Measurements from ENCODE around the gene RASGRF1.

The RASGRF1 gene

DNA sequence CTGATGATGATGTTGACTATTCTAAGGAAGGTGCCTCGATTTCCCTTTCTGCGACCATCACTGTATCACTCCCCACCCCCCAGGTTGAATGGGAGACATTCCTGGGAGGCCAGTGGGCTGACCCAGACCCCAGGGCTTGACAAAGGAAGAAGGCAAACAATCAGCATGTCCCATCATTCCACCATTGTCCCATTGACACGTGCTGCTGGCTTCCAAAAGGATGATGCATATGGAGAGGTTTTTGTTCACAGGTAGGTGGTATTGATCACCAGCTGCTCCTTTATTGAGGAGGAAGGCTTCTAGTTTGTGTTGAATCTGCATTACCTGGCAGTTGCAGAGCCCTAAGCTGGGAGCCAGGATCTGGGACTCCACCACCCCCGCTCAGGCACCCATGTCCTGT lies 30.4 kb downstream of the RASGRF1 start:
- no peak for DNase-seq (ENCODE audit: low read depth)
- no peak overlapping the region for H3K4me3 ChIP-seq (ENCODE audit: low read length)
- TF ChIP-seq, protein P1, sequence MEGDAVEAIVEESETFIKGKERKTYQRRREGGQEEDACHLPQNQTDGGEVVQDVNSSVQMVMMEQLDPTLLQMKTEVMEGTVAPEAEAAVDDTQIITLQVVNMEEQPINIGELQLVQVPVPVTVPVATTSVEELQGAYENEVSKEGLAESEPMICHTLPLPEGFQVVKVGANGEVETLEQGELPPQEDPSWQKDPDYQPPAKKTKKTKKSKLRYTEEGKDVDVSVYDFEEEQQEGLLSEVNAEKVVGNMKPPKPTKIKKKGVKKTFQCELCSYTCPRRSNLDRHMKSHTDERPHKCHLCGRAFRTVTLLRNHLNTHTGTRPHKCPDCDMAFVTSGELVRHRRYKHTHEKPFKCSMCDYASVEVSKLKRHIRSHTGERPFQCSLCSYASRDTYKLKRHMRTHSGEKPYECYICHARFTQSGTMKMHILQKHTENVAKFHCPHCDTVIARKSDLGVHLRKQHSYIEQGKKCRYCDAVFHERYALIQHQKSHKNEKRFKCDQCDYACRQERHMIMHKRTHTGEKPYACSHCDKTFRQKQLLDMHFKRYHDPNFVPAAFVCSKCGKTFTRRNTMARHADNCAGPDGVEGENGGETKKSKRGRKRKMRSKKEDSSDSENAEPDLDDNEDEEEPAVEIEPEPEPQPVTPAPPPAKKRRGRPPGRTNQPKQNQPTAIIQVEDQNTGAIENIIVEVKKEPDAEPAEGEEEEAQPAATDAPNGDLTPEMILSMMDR (conservative IDR thresholded peaks at IDR 0.05; ENCODE audit: low read depth, low read length), result no peak

GRCh38 chr15:79059081-79059572 lies 31.5 kb downstream of the RASGRF1 start:
- DNase-seq (ENCODE audit: low read depth), result no peak
- H3K4me3 ChIP-seq (ENCODE audit: low read length), result no peak overlapping the region
- TF ChIP-seq, protein P1 (conservative IDR thresholded peaks at IDR 0.05; ENCODE audit: low read depth, low read length), result no peak

- TF ChIP-seq, protein P1 (conservative IDR thresholded peaks at IDR 0.05; ENCODE audit: low read depth, low read length), result no peak
- no peak for DNase-seq (ENCODE audit: low read depth)
Measured at GRCh38 chr15:79058260-79058850, 32.2 kb downstream of the RASGRF1 start.

GRCh38 chr15:79057050-79057449 lies 33.5 kb downstream of the RASGRF1 start:
- TF ChIP-seq, protein P1 (conservative IDR thresholded peaks at IDR 0.05; ENCODE audit: low read depth, low read length), result no peak
- DNase-seq (ENCODE audit: low read depth), result no peak
- H3K4me3 ChIP-seq (ENCODE audit: low read length), result no peak overlapping the region

More at GRCh38 chr15:79058260-79058850, 32.2 kb downstream of the RASGRF1 start:
- H3K4me3 ChIP-seq (ENCODE audit: low read length), result no peak overlapping the region

DNA sequence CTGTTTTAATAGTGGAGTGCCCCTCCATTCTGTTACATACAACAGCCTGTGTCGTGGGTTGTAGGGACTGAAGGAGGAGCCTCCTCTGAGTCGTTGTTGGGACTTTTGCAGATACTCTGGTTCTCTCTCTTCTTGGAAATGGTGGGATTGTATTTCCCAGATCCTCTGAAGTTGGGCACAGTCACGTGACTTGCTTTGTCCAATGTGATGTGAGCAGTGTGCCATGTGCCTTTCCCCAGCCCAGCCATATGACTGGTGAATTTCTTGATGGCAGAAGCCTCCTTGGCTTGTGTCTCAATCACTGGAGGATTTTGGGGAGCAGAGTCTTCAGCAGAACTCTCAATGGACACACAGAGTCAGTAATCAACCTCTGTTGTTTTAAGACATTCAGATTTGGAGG lies 36.2 kb downstream of the RASGRF1 start:
- TF ChIP-seq, protein P1 (conservative IDR thresholded peaks at IDR 0.05; ENCODE audit: low read depth, low read length), result no peak
- no peak for DNase-seq (ENCODE audit: low read depth)
- no peak overlapping the region for H3K4me3 ChIP-seq (ENCODE audit: low read length)

GRCh38 chr15:79053894-79054293 lies 36.7 kb downstream of the RASGRF1 start:
- TF ChIP-seq, protein P1 (conservative IDR thresholded peaks at IDR 0.05; ENCODE audit: low read depth, low read length), result no peak
- DNase-seq (ENCODE audit: low read depth), result no peak
- H3K4me3 ChIP-seq (ENCODE audit: low read length), result no peak overlapping the region
